Measurements from ENCODE around the gene TRPV5. TPM values are rescaled to one million over a fixed set of nuclear protein-coding genes. Genes with fewer than 3 reads are reported as not detected.

The TRPV5 gene
- total and polyA plus RNA-seq, 2 of the 4 experiments (the other 2 are of a cell fraction), result not detected

DNA sequence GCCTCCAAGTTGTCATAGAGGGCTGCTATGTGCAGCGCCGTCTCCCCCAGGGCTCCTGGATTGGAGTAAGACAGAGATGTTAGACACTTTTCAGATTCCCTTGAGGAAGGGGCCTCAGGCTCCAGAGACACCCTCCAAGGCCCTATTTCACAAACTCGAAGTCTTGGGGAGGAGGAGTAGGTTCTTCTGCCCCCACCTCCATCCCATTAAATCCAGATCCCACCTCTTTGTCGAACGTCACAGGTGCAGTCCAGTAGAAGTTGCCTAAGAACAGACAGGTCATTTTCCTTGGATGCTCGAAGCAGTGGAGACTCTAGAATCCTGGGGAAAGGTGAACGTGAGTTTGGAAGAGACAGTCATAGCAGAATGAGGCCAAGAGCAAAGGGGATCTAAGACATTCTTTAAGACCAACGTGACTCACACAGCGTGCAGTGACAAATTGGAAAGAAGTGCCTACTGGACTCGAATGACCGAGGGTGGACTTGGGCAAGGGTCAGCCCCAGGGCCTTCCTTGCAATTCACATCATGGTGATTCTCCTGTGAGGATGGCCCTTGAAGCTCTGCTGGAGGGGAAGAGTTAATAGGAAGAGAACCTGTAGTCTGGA, 3.3 kb downstream of the TRPV5 start:
- dilution Hi-C loops (cut with HindIII; ENCODE audit: low sequenced_read_pairs, unreplicated experiment), result no loop called here
- H2BK120ac ChIP-seq (ENCODE audit: low read depth, low read length), result no peak overlapping the region

More for the DNA sequence above, 3.3 kb downstream of the TRPV5 start:
- Histone ChIP-seq H3K18ac (ENCODE audit: low read depth, low read length) (no peak overlapping the region), H4K91ac (ENCODE audit: insufficient read depth, low read depth, low read length) (no peak overlapping the region), H3K4ac (ENCODE audit: low read depth, low read length) (no peak overlapping the region), H4K20me1 (ENCODE audit: insufficient read depth, low read length) (no peaks in the 10 kb centered on the region), H3K4me2 (ENCODE audit: low read depth, low read length) (no peak overlapping the region), H3K36me3 (ENCODE audit: control insufficient read depth, insufficient read depth, low read length) (no peaks in the 10 kb centered on the region), H3K9me3 (ENCODE audit: control insufficient read depth, insufficient read depth, low read length) (peaks cover 14% of the 10 kb centered on the region; the same call in 1 of the 2 replicates), H2AK5ac (ENCODE audit: low read depth, low read length) (no peak overlapping the region), H2BK15ac (ENCODE audit: low read depth, low read length) (no peak overlapping the region), H3K4me3 (ENCODE audit: insufficient read depth, low read depth, low read length) (no peak overlapping the region), H2AK9ac (replicated peaks; ENCODE audit: low read depth, low read length, poor library complexity) (no peak overlapping the region), H3K9me1 (ENCODE audit: insufficient read depth, low read length) (no peaks in the 10 kb centered on the region), H4K8ac (ENCODE audit: low read depth in 2 of 2, low read length in 2 of 2) (no peak overlapping the region), H4K5ac (ENCODE audit: low read depth, low read length) (no peak overlapping the region), H2BK20ac (ENCODE audit: low read depth, low read length) (no peak overlapping the region), H3K27ac (ENCODE audit: insufficient read depth, low read length) (no peak overlapping the region), H2BK5ac (ENCODE audit: low read depth, low read length, poor library complexity, severe bottlenecking) (no peak overlapping the region), H3K79me1 (ENCODE audit: low read depth in 1 of 2, low read length in 2 of 2) (no peaks in the 10 kb centered on the region), H3K23ac (ENCODE audit: low read depth, low read length) (no peak overlapping the region), H3K14ac (replicated peaks; ENCODE audit: low read depth, low read length) (no peak overlapping the region), H3K4me1 (ENCODE audit: control insufficient read depth, insufficient read depth, low read length) (no peaks in the 10 kb centered on the region), H3K9ac (ENCODE audit: low read depth, low read length) (no peak overlapping the region), H2AFZ (replicated peaks; ENCODE audit: low read length, poor library complexity) (no peak overlapping the region), H3K56ac (ENCODE audit: extremely low read depth, insufficient read depth, low read length) (no peak overlapping the region), H3K27me3 (ENCODE audit: control insufficient read depth, insufficient read depth, low read length) (no peaks in the 10 kb centered on the region)
- BruUV-seq (replicated peaks), result no TSS peak
- ATAC-seq (ENCODE audit: low read depth) (no peak), DNase-seq (no peak)
- intact Hi-C loops (cut with micrococcal nuclease) (no loop called here), in situ Hi-C loops (cut with MboI; ENCODE audit: low sequenced_read_pairs) (no loop called here)
- ChIA-PET POLR2A (ENCODE audit: unreplicated experiment) (no interaction called here), CTCF (no interaction called here)
- WGBS, 2 experiments (ENCODE audit: extremely low coverage in 2 of 2, insufficient read length in 1 of 2), result 56% methylated on average over 5 of the region's 11 CpGs; no CpG with 5 or more reads in 1 of the 2 experiments
- TF ChIP-seq SMC3 (IDR thresholded peaks at IDR 0.05; ENCODE audit: low read depth, low read length) (no peak), POLR2A (IDR thresholded peaks at IDR 0.05; ENCODE audit: low read depth, low read length) (no peak), CHD1 (IDR thresholded peaks at IDR 0.05; ENCODE audit: low read depth, low read length) (no peak), MXI1 (IDR thresholded peaks at IDR 0.05; ENCODE audit: borderline replicate concordance, low read depth, low read length) (no peak), MAZ (IDR thresholded peaks at IDR 0.05; ENCODE audit: borderline replicate concordance, low read depth, low read length) (no peak), BHLHE40 (IDR thresholded peaks at IDR 0.05; ENCODE audit: low read depth, low read length) (no peak), RFX5 (IDR thresholded peaks at IDR 0.05; ENCODE audit: low read depth, low read length) (no peak), RCOR1 (IDR thresholded peaks at IDR 0.05; ENCODE audit: insufficient replicate concordance, low read length) (no peak), MAFK (IDR thresholded peaks at IDR 0.05; ENCODE audit: low read depth, low read length) (no peak), FOS (IDR thresholded peaks at IDR 0.05; ENCODE audit: low read depth, low read length) (no peak), NFE2L2 (IDR thresholded peaks at IDR 0.05; ENCODE audit: low read depth, low read length) (no peak), CEBPB (IDR thresholded peaks at IDR 0.05; ENCODE audit: low read depth, low read length) (no peak), RAD21 (IDR thresholded peaks at IDR 0.05; ENCODE audit: low read length) (no peak)
- TF ChIP-seq, protein P1, sequence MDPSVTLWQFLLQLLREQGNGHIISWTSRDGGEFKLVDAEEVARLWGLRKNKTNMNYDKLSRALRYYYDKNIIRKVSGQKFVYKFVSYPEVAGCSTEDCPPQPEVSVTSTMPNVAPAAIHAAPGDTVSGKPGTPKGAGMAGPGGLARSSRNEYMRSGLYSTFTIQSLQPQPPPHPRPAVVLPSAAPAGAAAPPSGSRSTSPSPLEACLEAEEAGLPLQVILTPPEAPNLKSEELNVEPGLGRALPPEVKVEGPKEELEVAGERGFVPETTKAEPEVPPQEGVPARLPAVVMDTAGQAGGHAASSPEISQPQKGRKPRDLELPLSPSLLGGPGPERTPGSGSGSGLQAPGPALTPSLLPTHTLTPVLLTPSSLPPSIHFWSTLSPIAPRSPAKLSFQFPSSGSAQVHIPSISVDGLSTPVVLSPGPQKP (IDR thresholded peaks at IDR 0.05; ENCODE audit: borderline replicate concordance, low read depth, low read length), result no peak
- TF ChIP-seq, protein P2, sequence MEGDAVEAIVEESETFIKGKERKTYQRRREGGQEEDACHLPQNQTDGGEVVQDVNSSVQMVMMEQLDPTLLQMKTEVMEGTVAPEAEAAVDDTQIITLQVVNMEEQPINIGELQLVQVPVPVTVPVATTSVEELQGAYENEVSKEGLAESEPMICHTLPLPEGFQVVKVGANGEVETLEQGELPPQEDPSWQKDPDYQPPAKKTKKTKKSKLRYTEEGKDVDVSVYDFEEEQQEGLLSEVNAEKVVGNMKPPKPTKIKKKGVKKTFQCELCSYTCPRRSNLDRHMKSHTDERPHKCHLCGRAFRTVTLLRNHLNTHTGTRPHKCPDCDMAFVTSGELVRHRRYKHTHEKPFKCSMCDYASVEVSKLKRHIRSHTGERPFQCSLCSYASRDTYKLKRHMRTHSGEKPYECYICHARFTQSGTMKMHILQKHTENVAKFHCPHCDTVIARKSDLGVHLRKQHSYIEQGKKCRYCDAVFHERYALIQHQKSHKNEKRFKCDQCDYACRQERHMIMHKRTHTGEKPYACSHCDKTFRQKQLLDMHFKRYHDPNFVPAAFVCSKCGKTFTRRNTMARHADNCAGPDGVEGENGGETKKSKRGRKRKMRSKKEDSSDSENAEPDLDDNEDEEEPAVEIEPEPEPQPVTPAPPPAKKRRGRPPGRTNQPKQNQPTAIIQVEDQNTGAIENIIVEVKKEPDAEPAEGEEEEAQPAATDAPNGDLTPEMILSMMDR (conservative IDR thresholded peaks at IDR 0.05; ENCODE audit: low read depth, low read length), result no peak
- TF ChIP-seq, protein P3, sequence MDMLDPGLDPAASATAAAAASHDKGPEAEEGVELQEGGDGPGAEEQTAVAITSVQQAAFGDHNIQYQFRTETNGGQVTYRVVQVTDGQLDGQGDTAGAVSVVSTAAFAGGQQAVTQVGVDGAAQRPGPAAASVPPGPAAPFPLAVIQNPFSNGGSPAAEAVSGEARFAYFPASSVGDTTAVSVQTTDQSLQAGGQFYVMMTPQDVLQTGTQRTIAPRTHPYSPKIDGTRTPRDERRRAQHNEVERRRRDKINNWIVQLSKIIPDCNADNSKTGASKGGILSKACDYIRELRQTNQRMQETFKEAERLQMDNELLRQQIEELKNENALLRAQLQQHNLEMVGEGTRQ (IDR thresholded peaks at IDR 0.05; ENCODE audit: low read depth, low read length), result no peak
